Smooth muscle cell of bladder (primary cell): Measurements from ENCODE around the gene UBQLN4. TPM values are rescaled to one million over a fixed set of nuclear protein-coding genes. Genes with fewer than 3 reads are reported as not detected.

Experiments
- total RNA-seq: library from RNA; depleted of rRNA; stranded (reverse); fragments of >200 nt; gene quantifications from 2 replicates; pipeline ENCODE4 v1.2.3, GENCODE V29; 2014

The UBQLN4 gene
- 8.8 and 9.4 TPM in 2 replicates for total RNA-seq

DNA sequence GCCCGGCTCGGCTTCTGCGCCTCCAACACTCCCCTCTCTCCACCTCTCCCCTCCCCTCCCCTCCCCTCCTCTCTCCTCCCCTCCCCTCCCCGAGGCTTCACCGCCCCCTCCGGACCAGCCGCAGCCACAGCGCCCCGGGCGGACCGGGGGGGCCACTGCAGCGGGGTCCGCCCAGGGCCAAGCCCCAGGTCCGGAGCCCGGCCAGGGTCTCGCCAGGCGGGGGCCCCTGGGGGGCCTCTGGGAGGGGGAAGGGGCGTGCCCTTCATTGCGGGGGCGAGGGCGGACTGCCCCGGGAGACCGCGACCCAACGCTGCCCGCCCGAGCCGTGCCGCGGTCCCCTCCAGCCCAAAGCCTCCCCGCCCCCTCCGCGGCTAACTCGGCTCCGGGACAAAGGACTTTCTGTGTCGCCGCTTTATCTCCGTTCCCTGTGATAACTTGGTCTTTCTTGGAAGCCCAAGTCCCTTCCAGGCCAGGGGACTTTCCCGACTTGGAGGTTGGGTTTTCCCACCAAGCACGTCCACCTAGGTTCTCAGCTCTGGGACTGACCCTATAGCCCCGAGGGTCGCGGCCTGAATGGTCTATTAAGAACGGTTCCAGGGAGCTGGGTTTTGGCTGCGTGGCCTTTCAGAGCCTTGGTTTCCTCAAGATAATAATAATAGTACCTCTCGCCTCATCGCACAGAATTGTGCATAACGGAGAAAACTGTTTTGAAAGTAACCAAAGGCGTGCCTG, at the start of gene UBQLN4:
TSS of gene UBQLN4 (minus strand) at position 31 of the 732 bp plus-strand sequence. CDS start 97 bp downstream, outside the sequence.

DNA sequence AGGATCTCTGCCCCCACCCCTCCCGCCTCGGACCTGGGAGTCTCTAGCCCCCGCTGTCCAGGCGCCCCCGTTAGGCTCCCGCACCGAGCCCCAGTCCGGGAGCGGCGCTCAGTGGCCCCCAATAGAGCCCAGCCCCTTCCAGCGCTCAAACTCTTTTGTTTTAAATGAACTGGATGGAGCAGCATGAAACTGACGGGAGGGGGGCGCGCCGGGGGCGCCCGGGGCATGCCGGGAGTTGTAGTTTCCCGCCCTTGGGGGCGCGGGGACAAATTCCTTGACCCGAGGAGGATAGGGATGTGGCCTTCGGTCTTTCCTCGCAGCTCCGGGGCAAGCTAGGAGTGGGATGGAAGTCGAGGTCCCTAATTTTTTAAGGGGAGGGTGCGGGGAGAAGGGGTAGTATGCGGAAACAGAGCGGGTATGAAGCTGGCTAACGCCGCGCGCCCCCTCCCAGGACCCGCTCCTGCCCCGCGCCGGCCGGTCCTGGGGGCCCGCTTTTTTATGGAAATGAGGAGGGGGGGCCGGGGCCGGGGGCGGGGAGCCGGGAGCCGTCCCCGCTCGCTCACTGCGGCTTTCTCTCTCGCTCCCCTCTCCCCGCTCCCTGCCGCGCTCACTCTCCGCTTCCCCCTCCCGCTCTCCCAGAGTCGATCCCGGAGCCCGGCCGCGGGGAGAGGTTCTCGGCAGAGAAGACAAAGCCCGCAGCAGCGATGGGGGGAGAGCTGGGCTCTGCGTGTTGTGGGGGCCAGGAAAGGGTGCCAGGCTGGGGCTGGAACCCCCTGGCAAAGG, 28.9 kb upstream of the UBQLN4 start, which contains the start of gene MEX3A:
TSS of gene MEX3A (minus strand) at position 157 of the 783 bp plus-strand sequence. CDS start 467 bp downstream, outside the sequence.

DNA sequence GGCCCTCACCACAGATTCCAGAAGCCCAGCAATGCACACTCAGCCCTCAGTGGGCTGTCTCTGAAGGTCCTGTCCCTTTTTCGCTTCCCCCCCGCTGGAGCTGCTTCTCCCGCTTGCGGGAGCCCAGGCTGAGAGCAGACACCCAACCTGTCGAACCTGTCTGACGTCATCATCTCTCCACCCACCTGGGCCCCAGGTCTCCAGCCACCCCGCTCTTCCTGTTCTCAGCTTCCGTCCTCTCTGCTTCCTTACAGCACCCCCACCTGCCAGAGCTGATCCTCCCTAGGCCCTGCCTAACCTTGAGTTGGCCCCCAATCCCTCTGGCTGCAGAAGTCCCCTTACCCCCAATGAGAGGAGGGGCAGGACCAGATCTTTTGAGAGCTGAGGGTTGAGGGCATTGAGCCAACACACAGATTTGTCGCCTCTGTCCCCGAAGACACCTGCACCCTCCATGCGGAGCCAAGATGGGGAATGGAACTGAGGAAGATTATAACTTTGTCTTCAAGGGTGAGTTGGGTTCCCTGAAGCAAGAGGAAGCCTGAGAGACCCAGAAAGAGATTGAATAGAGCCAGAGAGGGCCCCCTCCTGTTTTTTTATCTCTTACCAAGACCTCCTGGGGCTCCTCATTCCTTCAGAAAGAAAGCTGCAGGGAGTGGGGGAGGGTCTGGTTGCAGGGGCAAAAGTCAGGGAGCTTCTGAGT, 7.5 kb upstream of the UBQLN4 start, which contains the start of gene RAB25:
TSS of gene RAB25 (plus strand) at position 224 of the 700 bp plus-strand sequence. CDS start at position 465, 241 bp downstream.

GRCh38 chr1:156054500-156055280, 1.1 kb upstream of the UBQLN4 start, which contains the start of gene LAMTOR2:
TSS of gene LAMTOR2 (plus strand) at chr1:156054782. CDS start at chr1:156054890, 108 bp downstream.

DNA sequence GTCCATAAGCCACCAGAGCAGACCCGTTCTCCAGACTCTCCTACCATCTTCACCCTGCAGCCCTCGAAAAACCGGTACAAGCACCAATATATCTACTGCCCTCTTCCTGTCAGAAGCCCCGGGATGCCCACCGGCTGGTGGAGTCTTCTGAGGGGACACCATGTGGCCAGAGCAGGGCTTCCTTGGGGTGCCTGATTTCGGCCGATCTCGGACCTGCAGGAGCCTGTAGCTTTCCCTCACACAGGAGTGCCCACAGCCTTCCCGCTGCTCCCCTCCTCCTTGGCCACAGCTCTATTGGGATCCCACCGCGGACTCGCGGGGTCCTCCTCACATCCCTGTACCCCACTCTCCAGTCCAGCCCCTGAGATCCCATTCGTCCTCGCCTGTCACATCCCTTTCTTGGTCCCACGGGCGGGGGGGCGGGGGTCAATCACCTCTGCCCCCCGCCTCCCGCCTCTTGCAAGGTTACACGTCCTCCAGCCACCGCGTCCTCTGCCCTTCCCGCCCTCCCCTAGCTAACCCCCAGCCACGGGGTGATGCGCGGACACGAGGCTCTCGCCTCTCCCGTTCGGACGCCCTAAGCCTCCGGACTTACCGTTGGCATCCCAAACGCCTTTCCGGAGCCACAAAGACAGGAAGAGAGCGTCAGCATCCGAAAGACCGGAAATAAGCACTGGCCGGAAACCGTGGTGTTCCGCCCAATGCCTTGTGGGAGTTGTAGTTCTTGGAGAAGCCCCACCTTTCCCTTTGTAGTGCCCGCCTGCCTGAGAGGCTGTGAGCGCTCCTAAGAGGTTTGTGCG, 33.1 kb downstream of the UBQLN4 start, which contains the start of gene SSR2:
TSS of gene SSR2 (minus strand) at position 659 of the 800 bp plus-strand sequence. CDS start 784 bp downstream, outside the sequence.

Other genes with a start within 250 kb of the UBQLN4 start
- 18.6 and 24.8 TPM in 2 replicates for gene GON4L, start 196.6 kb downstream of the UBQLN4 start, total RNA-seq
- 35.4 and 37.9 TPM in 2 replicates for gene SYT11, start 194.2 kb downstream of the UBQLN4 start, total RNA-seq
- 25.2 and 36.1 TPM in 2 replicates for gene RIT1, start 142.4 kb downstream of the UBQLN4 start, total RNA-seq
- gene KHDC4, start 119.4 kb downstream of the UBQLN4 start, total RNA-seq = 14.6 and 19.9 TPM in 2 replicates
- gene RXFP4, start 112.2 kb downstream of the UBQLN4 start, total RNA-seq = not detected in 2 replicates
- gene ARHGEF2, start 75.3 kb downstream of the UBQLN4 start, total RNA-seq = 90.5 and 126 TPM in 2 replicates
- 511 and 610 TPM in 2 replicates for gene SSR2, start 32.8 kb downstream of the UBQLN4 start, total RNA-seq
- 60.7 and 86.5 TPM in 2 replicates for gene LAMTOR2, start 984 bp upstream of the UBQLN4 start, total RNA-seq
- gene RAB25, start 7.4 kb upstream of the UBQLN4 start, total RNA-seq = not detected in 2 replicates
- gene MEX3A, start 28.7 kb upstream of the UBQLN4 start, total RNA-seq = 1.3 and 1.6 TPM in 2 replicates
- gene LMNA, start 60.9 kb upstream of the UBQLN4 start, total RNA-seq = 865 and 1,009 TPM in 2 replicates
- gene SEMA4A, start 99.8 kb upstream of the UBQLN4 start, total RNA-seq = 0.57 and 0.83 TPM in 2 replicates
- 5.5 and 7.2 TPM in 2 replicates for gene SLC25A44, start 140.3 kb upstream of the UBQLN4 start, total RNA-seq
- 17.2 and 21.9 TPM in 2 replicates for gene PMF1, start 159.2 kb upstream of the UBQLN4 start, total RNA-seq
- gene BGLAP, start 188.4 kb upstream of the UBQLN4 start, total RNA-seq = 0.09 and 0.14 TPM in 2 replicates
- 0.14 and 0.28 TPM in 2 replicates for gene PAQR6, start 194.3 kb upstream of the UBQLN4 start, total RNA-seq
- gene SMG5, start 229.0 kb upstream of the UBQLN4 start, total RNA-seq = 29.2 and 34.9 TPM in 2 replicates
- gene TMEM79, start 230.5 kb upstream of the UBQLN4 start, total RNA-seq = 1.3 and 2.2 TPM in 2 replicates
- 72.1 and 81.4 TPM in 2 replicates for gene GLMP, start 241.9 kb upstream of the UBQLN4 start, total RNA-seq
- 0.28 TPM in 1 of 2 replicates, not detected in the other for gene VHLL, start 245.5 kb upstream of the UBQLN4 start, total RNA-seq